PC-9 (cell line): Measurements from ENCODE around the gene ZNRF3. TPM values are rescaled to one million over a fixed set of nuclear protein-coding genes. Genes with fewer than 3 reads are reported as not detected.
"Not testable (repeated sequence)": the region's sequence is repeated elsewhere in the genome, so short reads cannot be mapped to it uniquely, and the experiment has no call there.

Experiments used
- BruUV-seq: library from RNA; stranded (reverse); fragments of 400-500 nt; replicated peaks from 2 replicates; lab custom pipeline; 2021; lab: Mats Ljungman, UMichigan
- CTCF ChIA-PET: fragments of 300-600 bp; sonication (Branson Sonifier 250); formaldehyde crosslinking; loops from one replicate; lab custom pipeline; 2022; ENCODE audit warnings: antibody characterized with exemption; lab: Charles Lee
- POLR2A ChIA-PET: fragments of 300-600 bp; sonication (Branson Sonifier 250); formaldehyde crosslinking; loops from one replicate; lab custom pipeline; 2022; ENCODE audit warnings: antibody characterized with exemption; ENCODE audit not compliant: unreplicated experiment; lab: Charles Lee
- DNase-seq, 2 experiments: peaks; one replicate each; pipeline versions ENCODE4 v3.0.0 to v3.0.0-alpha.2; 2015 to 2022; ENCODE audit warnings: mixed read lengths in 1 of 2
- H2AFZ ChIP-seq: fragments of 200-600 bp; sonication (generic); 2 replicates; pipeline ENCODE4 v1.8.1; 2017; ENCODE audit warnings: antibody characterized with exemption
- H3F3A ChIP-seq: fragments of 200-600 bp; sonication (generic); 2 replicates; pipeline ENCODE4 v1.8.1; 2017; ENCODE audit warnings: antibody characterized with exemption, mild to moderate bottlenecking, low read depth; ENCODE audit not compliant: insufficient read depth
- H3K27ac ChIP-seq: fragments of 200-600 bp; sonication (generic); 2 replicates; pipeline ENCODE4 v1.6.1; 2016; ENCODE audit warnings: mixed run types
- H3K27me3 ChIP-seq: fragments of 200-600 bp; sonication (generic); 2 replicates; pipeline ENCODE4 v1.6.1; 2016; ENCODE audit warnings: low read depth, mixed run types; ENCODE audit not compliant: insufficient read depth
- H3K36me3 ChIP-seq: fragments of 200-600 bp; sonication (generic); 2 replicates; pipeline ENCODE4 v1.6.1; 2016; ENCODE audit warnings: low read depth, mixed run types
- H3K4me1 ChIP-seq: fragments of 200-600 bp; sonication (generic); replicated peaks from 2 replicates; pipeline ENCODE4 v1.6.1; 2016; ENCODE audit warnings: mixed run types; ENCODE audit not compliant: insufficient read depth
- H3K4me2 ChIP-seq: fragments of 200-600 bp; sonication (generic); 2 replicates; pipeline ENCODE4 v1.6.1; 2017; ENCODE audit warnings: mixed run types
- H3K4me3 ChIP-seq: fragments of 200-600 bp; sonication (generic); 2 replicates; pipeline ENCODE4 v1.6.1; 2016; ENCODE audit warnings: mixed run types
- H3K79me2 ChIP-seq: fragments of 200-600 bp; sonication (generic); 2 replicates; pipeline ENCODE4 v1.6.1; 2017; ENCODE audit warnings: low read depth, mixed run types
- H3K9me2 ChIP-seq: fragments of 200-600 bp; sonication (generic); 2 replicates; pipeline ENCODE4 v1.8.1; 2017; ENCODE audit warnings: mild to moderate bottlenecking; ENCODE audit not compliant: insufficient read depth
- H3K9me3 ChIP-seq: fragments of 200-600 bp; sonication (generic); 2 replicates; pipeline ENCODE4 v1.8.1; 2016; ENCODE audit warnings: low read depth; ENCODE audit not compliant: insufficient read depth
- H4K20me1 ChIP-seq: fragments of 200-600 bp; sonication (generic); 2 replicates; pipeline ENCODE4 v1.8.1; 2017; ENCODE audit not compliant: insufficient read depth
- CTCF ChIP-seq: fragments of 200-600 bp; sonication (generic); conservative IDR thresholded peaks from 2 replicates; pipeline ENCODE4 v1.6.1; 2017; ENCODE audit warnings: mixed run types, antibody characterized with exemption, mild to moderate bottlenecking, moderate library complexity
- EZH2 ChIP-seq: fragments of 200-600 bp; sonication (generic); IDR thresholded peaks from 2 replicates; pipeline ENCODE4 v1.8.0; 2017; ENCODE audit warnings: antibody characterized with exemption, low read depth
- intact Hi-C: fragments of 100-400 bp; cut with micrococcal nuclease; formaldehyde crosslinking; loops from one replicate; pipeline ENCODE4 v1.10.0; 2022; ENCODE audit not compliant: unreplicated experiment
- total RNA-seq: library from RNA; stranded (reverse); gene quantifications from 2 replicates; pipeline ENCODE4 v1.2.3, GENCODE V29; 2021

Gene ZNRF3
- total RNA-seq, 1 experiment from 2014 or later, result 5.2 TPM

DNA sequence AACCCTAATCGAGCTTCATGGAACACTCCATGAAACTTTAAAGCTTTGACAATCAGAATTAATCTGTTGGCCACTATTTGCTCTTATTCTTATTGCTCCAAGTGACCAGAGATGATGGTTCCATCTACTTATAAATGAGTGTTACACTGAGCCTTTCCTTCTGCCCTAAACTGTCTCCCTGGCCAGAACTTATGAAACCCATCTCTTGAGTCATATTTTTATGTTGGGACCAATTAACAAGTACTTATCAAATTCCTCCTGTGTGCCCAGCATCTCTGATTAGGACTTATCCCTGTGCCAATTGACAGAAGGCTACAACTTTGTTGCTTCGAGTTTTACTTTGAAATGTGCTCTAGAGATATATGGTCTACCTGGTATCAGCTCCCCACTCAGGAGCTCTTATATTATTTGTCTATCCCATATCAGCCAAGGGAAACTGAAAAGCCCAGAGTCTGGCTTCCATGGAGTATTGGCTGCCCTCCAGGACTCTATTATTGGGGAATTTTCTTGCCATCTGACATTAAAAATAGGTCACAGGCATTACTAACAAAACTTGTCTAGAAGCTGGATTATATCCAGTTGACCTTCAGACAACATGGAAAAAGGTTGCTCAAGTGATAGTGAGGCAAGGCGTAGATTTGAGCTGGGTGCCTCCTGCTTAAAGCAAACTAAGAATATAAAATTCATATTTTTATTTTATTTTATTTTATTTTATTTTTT is 198.3 kb downstream of the ZNRF3 start:
- BruUV-seq, result no TSS peak
- no peaks in the 10 kb centered on the region for H3K9me2 ChIP-seq

DNA sequence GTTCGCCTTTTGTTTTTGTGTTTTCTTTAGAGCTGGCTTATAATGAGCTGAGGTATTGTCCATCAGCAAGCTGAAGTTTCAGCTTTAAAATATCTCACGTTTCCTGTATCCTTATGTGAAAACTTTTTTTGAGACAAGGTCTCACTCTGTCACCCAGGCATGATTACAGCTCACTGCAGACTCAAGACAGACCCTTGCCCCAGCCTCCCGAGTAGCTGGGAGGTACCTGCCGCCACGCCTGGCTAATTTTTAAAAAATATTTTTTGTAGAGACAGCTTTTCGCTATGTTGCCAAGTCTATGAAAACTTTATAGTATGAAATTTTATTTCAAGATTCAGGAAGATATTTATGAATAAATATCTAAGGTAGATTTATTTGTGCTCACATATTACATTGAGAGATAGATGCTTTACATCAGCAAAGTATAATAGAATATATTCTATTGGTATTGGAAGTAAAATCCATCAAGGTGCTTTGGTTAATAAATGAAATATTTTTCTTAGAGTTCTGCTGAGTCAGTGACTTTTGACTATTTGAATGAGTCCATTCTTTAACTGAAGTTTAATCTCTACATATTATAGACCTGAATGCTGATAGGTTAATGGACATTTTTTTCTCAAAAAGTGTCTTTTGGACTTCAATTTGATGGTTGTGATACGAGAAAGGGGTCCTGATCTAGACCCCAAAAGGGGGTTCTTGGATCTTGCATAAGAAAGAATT is 199.6 kb downstream of the ZNRF3 start:
- Histone ChIP-seq H3K4me1 (peaks cover 7% of the 10 kb centered on the region), H3K36me3 (no peaks in the 10 kb centered on the region), H3K79me2 (no peaks in the 10 kb centered on the region), H3K27me3 (no peaks in the 10 kb centered on the region), H4K20me1 (no peaks in the 10 kb centered on the region), H2AFZ (no peak overlapping the region), H3K27ac (no peak overlapping the region), H3K4me2 (no peak overlapping the region), H3K9me3 (no peaks in the 10 kb centered on the region), H3K4me3 (no peak overlapping the region), H3K9me2 (no peaks in the 10 kb centered on the region), H3F3A (no peaks in the 10 kb centered on the region)
- CTCF ChIA-PET, result no interaction called here
- TF ChIP-seq CTCF (no peak), EZH2 (no peak)
- no TSS peak for BruUV-seq
- DNase-seq, result no peak
- POLR2A ChIA-PET, result interaction anchor here (0.6 kb wide), 1 partner anchor 842 kb away, joined by 3 read pairs; no protein-coding TSS in a partner anchor
- intact Hi-C loops, result no loop called here

More for the DNA sequence above, 198.3 kb downstream of the ZNRF3 start:
- no peak for DNase-seq
- no peaks in the 10 kb centered on the region for H3K9me3 ChIP-seq
- H3K27me3 ChIP-seq, result no peaks in the 10 kb centered on the region
- no peak overlapping the region for H3K4me2 ChIP-seq
- H3K36me3 ChIP-seq, result no peaks in the 10 kb centered on the region
- no peak overlapping the region for H2AFZ ChIP-seq
- ChIA-PET CTCF (no interaction called here), POLR2A (no interaction called here)
- TF ChIP-seq CTCF (no peak), EZH2 (no peak)
- H3F3A ChIP-seq, result no peaks in the 10 kb centered on the region
- no peak overlapping the region for H3K4me3 ChIP-seq
- H3K4me1 ChIP-seq, result peaks cover 7% of the 10 kb centered on the region
- no peaks in the 10 kb centered on the region for H4K20me1 ChIP-seq
- intact Hi-C loops, result no loop called here
- H3K79me2 ChIP-seq, result no peaks in the 10 kb centered on the region
- no peak overlapping the region for H3K27ac ChIP-seq

DNA sequence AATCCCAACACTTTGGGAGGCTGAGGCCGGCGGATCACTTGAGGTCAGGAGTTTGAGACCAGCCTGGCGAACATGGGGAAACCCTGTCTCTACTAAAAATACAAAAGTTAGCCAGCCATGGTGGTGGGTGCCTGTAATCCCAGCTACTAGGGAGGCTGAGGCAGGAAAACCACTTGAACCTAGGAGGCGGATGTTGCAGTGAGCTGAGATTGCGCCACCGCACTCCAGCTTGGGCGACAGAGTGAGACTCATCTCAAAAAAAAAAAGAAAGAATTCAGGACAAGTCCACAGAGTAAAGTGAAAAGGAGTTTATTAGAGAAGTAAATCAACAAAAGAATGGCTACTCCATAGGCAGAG is 200.2 kb downstream of the ZNRF3 start:
- H3K4me2 ChIP-seq, BruUV-seq, CTCF ChIA-PET, H3K4me1 ChIP-seq, H3K27ac ChIP-seq, H2AFZ ChIP-seq, H3K36me3 ChIP-seq, H3K79me2 ChIP-seq, H3K9me2 ChIP-seq, intact Hi-C loops, POLR2A ChIA-PET, H3K9me3 ChIP-seq, H3K27me3 ChIP-seq, H4K20me1 ChIP-seq, H3F3A ChIP-seq, H3K4me3 ChIP-seq, DNase-seq: not testable (repeated sequence)
